Lower leg skin (tissue), 4 donors: ENCODE measurements around the gene SBNO1. TPM values are rescaled to one million over a fixed set of nuclear protein-coding genes. Genes with fewer than 3 reads are reported as not detected.
A peak's percentile ranks its signal among the peaks of the same experiment; 100 is the strongest.
"Not testable (repeated sequence)": the region's sequence is repeated elsewhere in the genome, so short reads cannot be mapped to it uniquely, and the experiment has no call there.

Experiments
- DNase-seq, 2 donors: peaks; one replicate each; pipeline ENCODE4 v3.0.0-alpha.2; 2019; ENCODE audit warnings: low spot score in 2 of 2
- H3K4me3 ChIP-seq: fragments of 200-600 bp; sonication (generic); 2 replicates; pipeline ENCODE4 v1.5.1; 2017; ENCODE audit warnings: mild to moderate bottlenecking, low read depth; ENCODE audit not compliant: poor library complexity, severe bottlenecking
- POLR2A ChIP-seq, 2 donors: fragments of 450-650 bp; IDR thresholded peaks; one replicate each; pipeline ENCODE4 v1.6.1; 2016 to 2017; ENCODE audit warnings: antibody characterized with exemption in 2 of 2, mild to moderate bottlenecking in 1 of 2, moderate library complexity in 1 of 2
- WGBS, 2 donors: methylation state at CpG; one replicate each; pipeline ENCODE4 v1.1.5; 2018; 5-methylcytosine and 5-hydroxymethylcytosine counted together
- intact Hi-C: fragments of 100-400 bp; cut with DNase I; formaldehyde crosslinking; loops from one replicate; pipeline ENCODE4 v1.15.0; 2023; ENCODE audit warnings: low total_unique reads
- total RNA-seq, 4 donors: library from RNA; depleted of rRNA; stranded (reverse); fragments of >200 nt; gene quantifications; one replicate each; pipeline ENCODE4 v1.1.0, GENCODE V29; 2016
- TF ChIP-seq, protein P1 (sequence below), 3 donors: fragments of 450-650 bp; IDR thresholded peaks; one replicate each; pipeline ENCODE4 v1.5.1; 2016; ENCODE audit warnings: antibody characterized with exemption in 3 of 3, mild to moderate bottlenecking in 3 of 3, moderate library complexity in 2 of 3

The SBNO1 gene
- total RNA-seq, 4 donors from 2014 or later: 18.6 to 22.3 (median 20.8) TPM

DNA sequence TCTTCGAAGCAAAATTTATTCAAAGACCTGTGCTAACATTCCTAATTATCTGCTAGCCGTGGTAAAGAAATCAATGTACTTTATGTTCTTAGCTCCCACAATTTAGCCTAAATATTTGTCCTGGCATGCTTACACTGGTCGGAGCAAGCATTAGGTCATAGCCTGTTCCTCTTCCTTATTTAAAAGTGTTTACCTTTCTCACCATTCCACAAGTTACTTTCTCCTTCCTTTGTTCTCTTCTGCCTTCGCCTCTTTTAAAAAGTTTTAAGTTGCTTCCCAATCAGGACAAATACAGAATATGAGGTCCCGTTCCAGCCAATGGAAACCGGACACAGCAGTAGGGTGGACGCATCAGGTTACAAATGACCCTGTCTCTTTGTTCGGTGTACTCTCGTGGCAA is 104.6 kb downstream of the SBNO1 start:
- no peak overlapping the region for H3K4me3 ChIP-seq
- DNase-seq: no peak
- intact Hi-C loops: no loop called here
- no peak for TF ChIP-seq POLR2A (IDR thresholded peaks at IDR 0.05)
- TF ChIP-seq, protein P1, sequence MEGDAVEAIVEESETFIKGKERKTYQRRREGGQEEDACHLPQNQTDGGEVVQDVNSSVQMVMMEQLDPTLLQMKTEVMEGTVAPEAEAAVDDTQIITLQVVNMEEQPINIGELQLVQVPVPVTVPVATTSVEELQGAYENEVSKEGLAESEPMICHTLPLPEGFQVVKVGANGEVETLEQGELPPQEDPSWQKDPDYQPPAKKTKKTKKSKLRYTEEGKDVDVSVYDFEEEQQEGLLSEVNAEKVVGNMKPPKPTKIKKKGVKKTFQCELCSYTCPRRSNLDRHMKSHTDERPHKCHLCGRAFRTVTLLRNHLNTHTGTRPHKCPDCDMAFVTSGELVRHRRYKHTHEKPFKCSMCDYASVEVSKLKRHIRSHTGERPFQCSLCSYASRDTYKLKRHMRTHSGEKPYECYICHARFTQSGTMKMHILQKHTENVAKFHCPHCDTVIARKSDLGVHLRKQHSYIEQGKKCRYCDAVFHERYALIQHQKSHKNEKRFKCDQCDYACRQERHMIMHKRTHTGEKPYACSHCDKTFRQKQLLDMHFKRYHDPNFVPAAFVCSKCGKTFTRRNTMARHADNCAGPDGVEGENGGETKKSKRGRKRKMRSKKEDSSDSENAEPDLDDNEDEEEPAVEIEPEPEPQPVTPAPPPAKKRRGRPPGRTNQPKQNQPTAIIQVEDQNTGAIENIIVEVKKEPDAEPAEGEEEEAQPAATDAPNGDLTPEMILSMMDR (IDR thresholded peaks at IDR 0.05): no peak
- 65 to 66% methylated on average over 9 of the region's 9 CpGs for WGBS, 2 donors

DNA sequence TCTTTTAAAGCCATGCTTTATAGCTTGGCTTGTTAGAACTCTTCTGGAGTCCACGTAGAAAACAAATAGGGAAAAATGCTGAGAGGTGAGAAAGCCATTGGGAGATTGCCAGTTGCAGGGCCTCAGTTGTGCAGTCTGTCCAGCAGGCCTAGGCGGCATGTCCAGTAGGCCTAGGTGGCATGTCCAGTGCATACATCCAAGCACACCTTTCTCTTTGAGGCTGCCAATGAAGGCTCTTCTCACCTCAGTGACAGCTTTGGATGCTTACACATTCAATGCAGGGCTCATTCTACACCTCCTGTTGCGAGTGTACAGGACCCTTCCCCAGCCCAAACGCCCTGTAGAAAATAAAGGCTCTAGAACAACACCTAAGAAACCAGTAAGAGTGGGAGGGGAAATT is 106.1 kb downstream of the SBNO1 start:
- DNase-seq: peak in 1 of 2 donors; percentile 54
- intact Hi-C loops: no loop called here
- WGBS, 2 donors: 67 to 70% methylated on average over 4 of the region's 4 CpGs
- H3K4me3 ChIP-seq: no peak overlapping the region
- no peak for TF ChIP-seq POLR2A (IDR thresholded peaks at IDR 0.05)
- TF ChIP-seq, protein P1 (IDR thresholded peaks at IDR 0.05): no peak

DNA sequence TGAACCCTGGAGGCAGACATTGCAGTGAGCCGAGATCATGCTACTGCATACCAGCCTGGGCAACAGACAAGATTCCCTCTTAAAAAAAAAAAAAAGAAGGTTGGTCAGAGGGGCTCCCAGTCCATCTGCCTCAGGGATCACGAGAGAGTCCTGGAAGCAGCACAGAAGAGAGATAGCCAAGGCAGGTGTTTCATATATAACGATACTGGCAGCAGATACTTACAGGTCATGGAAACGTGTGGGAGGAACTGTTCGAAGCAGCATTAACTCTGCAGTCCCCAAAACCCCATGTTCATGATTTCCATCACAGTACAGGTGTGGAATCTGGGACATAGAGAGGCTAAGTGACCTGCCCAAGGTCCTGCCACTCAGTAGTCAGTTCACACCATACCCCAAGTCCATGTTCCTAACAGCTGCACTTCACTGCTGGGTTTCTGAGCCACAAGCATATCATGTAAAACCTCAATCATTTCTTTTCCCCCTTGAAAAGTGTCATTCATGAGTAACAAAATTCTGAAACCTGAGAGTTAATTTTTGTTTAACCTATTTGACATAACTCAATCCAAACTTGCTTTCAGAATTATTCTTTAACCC is 109.7 kb downstream of the SBNO1 start:
- no peak for TF ChIP-seq POLR2A (IDR thresholded peaks at IDR 0.05)
- TF ChIP-seq, protein P1 (IDR thresholded peaks at IDR 0.05): no peak
- 52 to 60% methylated on average over 5 of the region's 5 CpGs for WGBS, 2 donors
- intact Hi-C loops: no loop called here

DNA sequence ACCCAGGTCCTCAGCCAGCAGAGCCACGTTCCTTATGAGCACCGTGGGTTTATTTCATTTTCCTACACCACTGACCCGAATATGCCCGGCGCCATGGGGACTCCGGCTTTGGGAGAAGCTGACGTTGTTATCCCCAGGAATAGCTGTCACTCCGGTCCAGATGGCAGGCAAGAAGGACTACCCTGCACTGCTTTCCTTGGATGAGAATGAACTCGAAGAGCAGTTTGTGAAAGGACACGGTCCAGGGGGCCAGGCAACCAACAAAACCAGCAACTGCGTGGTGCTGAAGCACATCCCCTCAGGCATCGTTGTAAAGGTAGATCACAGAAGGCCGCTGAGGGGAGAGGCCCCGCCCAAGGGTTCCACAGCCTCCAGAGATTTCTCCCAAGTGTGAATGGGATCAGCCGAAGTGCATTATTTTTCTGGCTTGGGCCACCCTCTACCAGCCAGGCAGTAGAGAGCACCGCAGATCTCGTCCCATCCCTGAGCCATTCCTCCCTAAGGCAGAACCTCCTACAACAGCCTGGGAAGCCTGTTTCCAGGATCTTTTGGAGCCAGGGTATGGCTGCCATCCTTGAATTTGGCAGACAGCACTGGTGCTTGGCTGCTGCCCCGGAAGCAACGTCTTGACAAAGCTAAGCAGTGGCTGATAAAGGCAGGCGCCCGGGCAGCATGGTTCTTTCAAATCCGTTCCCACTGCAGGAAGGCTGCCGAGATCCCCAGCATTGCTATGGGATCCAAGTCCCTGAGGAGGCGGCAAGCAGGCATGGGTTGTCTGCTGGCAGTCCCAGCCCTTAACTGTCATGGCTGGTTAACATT is 110.8 kb downstream of the SBNO1 start:
- WGBS, 2 donors: 39 to 45% methylated on average over 23 to 24 of the region's 24 CpGs
- peak in 1 of 2 donors; percentile 83 for DNase-seq
- intact Hi-C loops: no loop called here
- no peak overlapping the region for H3K4me3 ChIP-seq
- TF ChIP-seq, protein P1 (IDR thresholded peaks at IDR 0.05): no peak
- TF ChIP-seq POLR2A (IDR thresholded peaks at IDR 0.05): no peak

More for the DNA sequence above, 109.7 kb downstream of the SBNO1 start:
- no peak overlapping the region for H3K4me3 ChIP-seq
- DNase-seq: peak in 1 of 2 donors; percentile 10

DNA sequence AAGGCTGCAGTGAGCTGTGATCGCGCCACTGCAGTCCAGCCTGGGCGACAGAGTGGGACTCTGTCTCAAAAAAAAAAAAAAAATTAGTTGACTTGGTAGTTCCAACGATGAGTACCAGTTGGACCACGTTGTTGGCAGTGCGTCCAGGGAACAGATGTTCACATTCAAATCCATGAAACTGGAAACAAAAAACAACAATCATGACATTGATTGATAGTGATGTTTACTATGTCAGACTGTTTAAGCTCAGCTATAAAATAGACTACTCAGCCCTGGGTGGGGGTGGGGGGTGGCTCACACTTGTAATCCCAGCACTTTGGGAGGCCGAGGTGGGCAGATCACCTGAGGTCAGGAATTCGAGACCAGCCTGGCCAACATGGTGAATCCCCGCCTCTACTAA is 112.3 kb downstream of the SBNO1 start:
- DNase-seq: peak in 1 of 2 donors; percentile 61
- H3K4me3 ChIP-seq, intact Hi-C loops: not testable (repeated sequence)
- WGBS, 2 donors: 50 to 53% methylated on average over 9 of the region's 9 CpGs

DNA sequence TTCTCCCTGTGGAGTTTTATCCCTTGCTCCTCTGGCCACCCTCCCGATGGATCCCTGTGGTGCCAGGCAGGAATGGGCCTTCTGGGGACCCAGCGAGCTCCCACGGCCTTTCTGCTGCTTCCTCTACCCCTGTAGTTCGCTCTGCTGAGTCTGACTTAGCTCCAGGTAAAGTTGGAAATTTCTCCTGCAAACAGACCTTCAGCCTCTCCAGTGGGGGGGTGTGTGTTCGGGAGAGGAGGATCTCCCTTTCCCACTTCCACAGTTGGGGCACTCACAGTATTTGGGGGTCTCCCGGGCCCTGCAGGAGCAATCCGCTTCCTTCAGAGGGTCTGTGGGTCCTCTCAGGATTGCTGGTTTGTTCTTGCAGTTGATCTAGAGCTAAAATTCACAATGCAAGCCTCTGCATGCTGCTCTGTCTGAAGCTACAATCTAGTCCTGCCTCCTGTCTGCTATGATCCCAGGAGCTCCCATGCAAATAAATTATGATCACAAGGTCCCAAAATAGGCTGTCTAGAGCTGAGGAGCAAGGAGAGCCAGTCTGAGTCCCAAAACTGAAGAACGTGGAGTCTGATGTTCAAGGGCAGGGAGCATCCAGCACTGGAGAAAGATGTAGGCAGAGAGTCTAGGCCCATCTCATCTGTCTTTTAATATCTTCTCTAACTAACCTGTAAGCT is 113.1 kb downstream of the SBNO1 start:
- no peak overlapping the region for H3K4me3 ChIP-seq
- intact Hi-C loops: no loop called here
- TF ChIP-seq POLR2A (IDR thresholded peaks at IDR 0.05): no peak
- TF ChIP-seq, protein P1 (IDR thresholded peaks at IDR 0.05): no peak
- WGBS, 2 donors: 55 to 60% methylated on average over 8 of the region's 8 CpGs
- DNase-seq: peak in 1 of 2 donors; percentile 66
